GM13976 (cell line): ENCODE measurements around the gene HMGXB4.

ENCODE experiments used
- DNase-seq: peaks from one replicate; pipeline ENCODE4 v3.0.0; 2012; ENCODE audit warnings: low spot score
- CTCF ChIP-seq: IDR thresholded peaks from 2 replicates; pipeline ENCODE4 v1.5.1; 2012; ENCODE audit warnings: borderline replicate concordance, mild to moderate bottlenecking; ENCODE audit not compliant: insufficient read depth; ENCODE audit errors: extremely low read depth, missing control alignments, control extremely low read depth
- in situ Hi-C: fragments of 300-500 bp; cut with MboI; formaldehyde crosslinking; loops from one replicate; pipeline ENCODE4 v1.12.0; 2022; ENCODE audit warnings: low sequenced_read_pairs, mixed read lengths, inconsistent platforms; ENCODE audit not compliant: unreplicated experiment

Gene HMGXB4

GRCh38 chr22:35313311-35314121 lies 56.2 kb downstream of the HMGXB4 start:
- TF ChIP-seq CTCF = no peak
- DNase-seq = peak; percentile 34
- in situ Hi-C loops = no loop called here

DNA sequence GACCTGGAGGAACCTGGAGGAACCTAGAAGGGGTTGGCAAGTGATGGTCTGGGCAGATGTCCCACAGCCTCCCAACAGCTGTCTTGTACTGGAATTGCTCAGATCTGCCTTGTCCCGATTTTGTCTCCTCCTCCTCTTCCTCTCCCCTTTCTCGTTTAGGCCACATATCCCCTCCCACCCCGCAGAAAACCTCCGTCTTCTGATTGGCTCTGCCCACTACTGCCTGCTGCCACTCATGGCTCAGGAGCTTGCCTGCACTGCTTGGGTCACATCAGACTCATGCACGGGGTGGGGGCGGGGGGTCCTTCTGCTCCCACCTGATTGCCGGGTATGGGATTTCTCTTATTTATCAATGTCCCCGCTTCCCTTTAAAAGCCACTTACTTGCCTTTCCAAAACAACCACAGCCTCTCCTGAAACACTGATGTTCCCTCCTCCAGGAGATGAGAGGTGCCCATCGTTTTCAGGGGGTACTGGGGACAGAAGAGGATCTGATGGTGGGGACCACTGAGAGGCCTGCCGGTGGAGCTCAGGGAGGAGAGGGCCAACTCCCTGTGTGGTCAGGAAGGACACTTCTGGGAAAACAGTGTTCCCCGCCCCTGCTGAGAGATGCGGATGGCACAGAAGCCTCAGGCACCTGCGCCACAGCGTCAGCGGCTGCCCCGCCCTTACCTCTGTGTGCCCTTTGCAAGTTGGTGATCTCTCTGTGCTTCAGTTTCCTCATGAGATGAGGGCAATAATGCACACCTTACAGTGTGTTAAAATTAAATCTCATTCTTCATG lies 57.1 kb downstream of the HMGXB4 start:
- in situ Hi-C loops = no loop called here
- TF ChIP-seq CTCF = no peak
- no peak for DNase-seq

GRCh38 chr22:35315141-35315854 lies 58.0 kb downstream of the HMGXB4 start:
- no peak for TF ChIP-seq CTCF
- in situ Hi-C loops = no loop called here
- DNase-seq = no peak

DNA sequence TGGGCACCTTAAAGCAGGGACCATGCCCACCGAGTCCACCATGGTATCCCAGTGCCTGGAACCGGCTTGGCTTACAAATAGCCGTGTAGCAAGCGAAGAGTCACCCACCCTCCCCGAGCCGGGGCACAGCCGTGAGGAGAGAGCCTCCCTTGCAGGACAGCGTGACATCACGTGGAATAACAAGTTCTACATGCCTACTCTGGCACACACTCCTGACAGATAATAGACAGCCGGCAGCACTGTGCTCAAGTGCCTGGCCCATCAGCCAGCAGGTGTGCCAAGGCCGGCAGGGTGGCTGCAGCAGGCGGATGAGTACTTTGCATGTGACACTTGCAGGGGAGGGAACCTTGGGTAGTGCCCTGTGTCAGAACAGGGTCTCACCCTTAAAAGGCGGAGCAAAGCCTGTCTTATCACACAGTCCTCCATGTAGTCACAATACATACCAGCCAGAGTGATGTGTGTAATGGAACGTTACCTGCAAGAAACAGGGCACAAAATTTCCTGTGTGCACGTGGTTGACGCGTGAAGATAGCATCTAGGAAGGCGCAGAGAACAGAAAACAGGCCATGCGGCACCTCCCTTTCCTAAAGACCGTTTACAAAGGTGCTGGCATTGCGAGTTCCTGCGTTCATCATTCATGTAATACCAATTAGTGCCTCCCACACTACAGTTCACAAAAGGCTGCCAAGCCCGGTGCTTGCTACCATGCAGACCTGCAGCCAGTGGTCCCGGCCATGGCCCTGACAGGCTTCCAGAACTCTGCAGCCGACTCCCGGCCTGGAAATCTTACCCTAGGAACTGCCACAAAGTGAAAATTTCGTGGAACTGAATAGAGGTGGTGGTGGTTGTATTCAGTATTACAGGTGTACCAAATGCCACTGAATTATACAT lies 58.8 kb downstream of the HMGXB4 start:
- in situ Hi-C loops = no loop called here
- no peak for TF ChIP-seq CTCF
- no peak for DNase-seq

- in situ Hi-C loops = no loop called here
- DNase-seq = no peak
- TF ChIP-seq CTCF = no peak
Measured at GRCh38 chr22:35316751-35317150, 59.5 kb downstream of the HMGXB4 start.
